Measurements from ENCODE around the gene DPF3. TPM values are rescaled to one million over a fixed set of nuclear protein-coding genes. Genes with fewer than 3 reads are reported as not detected.

The DPF3 gene
- total RNA-seq, 3 donors from 2014 or later (not counting 1 experiment from before 2014, with no cell fraction given), result 1.4 to 1.8 (median 1.4) TPM

DNA sequence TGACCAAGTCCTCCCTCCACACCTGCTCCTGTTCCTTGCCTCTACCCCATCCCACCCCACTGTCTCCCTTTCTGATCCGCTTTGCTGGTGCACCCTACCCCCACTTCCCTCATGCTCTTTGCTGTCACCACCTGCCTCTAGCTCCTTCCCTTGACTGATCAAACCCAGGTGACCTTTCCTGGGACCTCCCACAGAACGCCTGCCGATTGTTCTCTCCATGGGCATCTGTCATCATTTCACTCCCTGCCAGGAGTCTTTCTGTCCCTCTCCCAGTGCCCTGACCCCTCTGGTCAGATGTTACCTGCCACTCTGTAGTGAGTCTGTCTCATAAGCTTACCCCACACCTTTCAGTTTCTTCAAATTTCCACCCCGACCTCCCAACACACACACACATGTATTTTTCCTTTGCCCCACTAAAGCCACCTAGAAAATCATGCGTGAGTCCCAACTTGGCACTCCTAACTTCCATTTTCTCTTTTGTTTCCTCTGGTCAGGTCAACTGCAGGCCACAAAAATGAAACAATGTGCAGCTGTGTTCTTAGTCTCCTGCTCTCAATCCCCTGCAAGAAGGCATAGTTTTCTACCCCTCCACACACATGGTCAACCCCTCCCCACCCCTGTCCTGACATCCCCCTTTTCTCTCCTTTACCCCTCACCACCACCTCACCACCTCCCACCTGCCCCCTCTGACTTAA lies 229.8 kb downstream of the DPF3 start:
- Mint-ChIP-seq H3K4me1 (no peaks in the 10 kb centered on the region), H3K36me3 (no peaks in the 10 kb centered on the region), H3K9me3 (no peaks in the 10 kb centered on the region), H3K4me3 (no peak overlapping the region), H3K27ac (no peak overlapping the region), H3K27me3 (ENCODE audit: low read depth in 2 of 2) (peaks cover 13 to 26% of the 10 kb centered on the region in 2 donors)
- peaks cover 6% of the 10 kb centered on the region for H3K4me1 ChIP-seq (ENCODE audit: control insufficient read depth, insufficient read depth, low read length)
- no peaks in the 10 kb centered on the region for H3K9me3 ChIP-seq (ENCODE audit: control insufficient read depth, insufficient read depth, low read length)
- intact Hi-C loops (cut with micrococcal nuclease), result no loop called here
- TF ChIP-seq, protein P1, sequence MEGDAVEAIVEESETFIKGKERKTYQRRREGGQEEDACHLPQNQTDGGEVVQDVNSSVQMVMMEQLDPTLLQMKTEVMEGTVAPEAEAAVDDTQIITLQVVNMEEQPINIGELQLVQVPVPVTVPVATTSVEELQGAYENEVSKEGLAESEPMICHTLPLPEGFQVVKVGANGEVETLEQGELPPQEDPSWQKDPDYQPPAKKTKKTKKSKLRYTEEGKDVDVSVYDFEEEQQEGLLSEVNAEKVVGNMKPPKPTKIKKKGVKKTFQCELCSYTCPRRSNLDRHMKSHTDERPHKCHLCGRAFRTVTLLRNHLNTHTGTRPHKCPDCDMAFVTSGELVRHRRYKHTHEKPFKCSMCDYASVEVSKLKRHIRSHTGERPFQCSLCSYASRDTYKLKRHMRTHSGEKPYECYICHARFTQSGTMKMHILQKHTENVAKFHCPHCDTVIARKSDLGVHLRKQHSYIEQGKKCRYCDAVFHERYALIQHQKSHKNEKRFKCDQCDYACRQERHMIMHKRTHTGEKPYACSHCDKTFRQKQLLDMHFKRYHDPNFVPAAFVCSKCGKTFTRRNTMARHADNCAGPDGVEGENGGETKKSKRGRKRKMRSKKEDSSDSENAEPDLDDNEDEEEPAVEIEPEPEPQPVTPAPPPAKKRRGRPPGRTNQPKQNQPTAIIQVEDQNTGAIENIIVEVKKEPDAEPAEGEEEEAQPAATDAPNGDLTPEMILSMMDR (IDR thresholded peaks at IDR 0.05), result no peak
- H3K27me3 ChIP-seq (ENCODE audit: control insufficient read depth, insufficient read depth, low read length), result no peaks in the 10 kb centered on the region
- DNase-seq (no peak), ATAC-seq (no peak)
- no peaks in the 10 kb centered on the region for H3K36me3 ChIP-seq (ENCODE audit: control insufficient read depth, insufficient read depth, low read length)
- H3K27ac ChIP-seq (ENCODE audit: low read length), result no peak overlapping the region
- 93% methylated on average over 5 of the region's 5 CpGs for WGBS (ENCODE audit: insufficient coverage)
- no peak overlapping the region for H3K4me3 ChIP-seq (ENCODE audit: low read length)

DNA sequence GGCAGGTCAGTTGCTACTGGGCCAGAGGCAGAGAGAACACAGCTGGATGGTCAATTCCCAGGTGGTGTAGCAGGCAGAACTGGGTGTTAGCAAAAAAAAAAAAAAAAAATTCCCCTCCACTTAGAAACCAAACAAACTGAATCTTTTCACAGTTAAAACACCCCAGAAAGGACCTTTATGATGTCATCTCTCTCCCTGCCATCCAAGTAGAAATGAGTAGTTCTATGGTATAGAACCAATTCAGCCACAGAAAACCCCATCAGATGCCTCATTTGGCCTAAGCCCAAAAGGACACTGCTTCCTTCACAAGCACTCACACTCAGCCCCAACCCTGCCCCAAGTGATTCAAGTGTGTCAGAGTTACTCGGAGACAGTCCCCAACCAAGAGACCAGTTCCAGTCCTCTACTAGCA lies 230.8 kb downstream of the DPF3 start:
- Histone ChIP-seq H3K4me1 (ENCODE audit: control insufficient read depth, insufficient read depth, low read length) (peaks cover 6% of the 10 kb centered on the region), H3K4me3 (ENCODE audit: low read length) (no peak overlapping the region), H3K27me3 (ENCODE audit: control insufficient read depth, insufficient read depth, low read length) (no peaks in the 10 kb centered on the region), H3K36me3 (ENCODE audit: control insufficient read depth, insufficient read depth, low read length) (no peaks in the 10 kb centered on the region), H3K27ac (ENCODE audit: low read length) (no peak overlapping the region), H3K9me3 (ENCODE audit: control insufficient read depth, insufficient read depth, low read length) (no peaks in the 10 kb centered on the region)
- ATAC-seq (no peak), DNase-seq (no peak)
- intact Hi-C loops (cut with micrococcal nuclease), result no loop called here
- Mint-ChIP-seq H3K4me1 (no peaks in the 10 kb centered on the region), H3K27me3 (ENCODE audit: low read depth in 2 of 2) (peaks cover 15 to 16% of the 10 kb centered on the region in 2 donors), H3K4me3 (no peak overlapping the region), H3K9me3 (no peaks in the 10 kb centered on the region), H3K27ac (no peak overlapping the region), H3K36me3 (no peaks in the 10 kb centered on the region)
- TF ChIP-seq, protein P1 (IDR thresholded peaks at IDR 0.05), result no peak
- 92% methylated on average over 1 of the region's 1 CpG for WGBS (ENCODE audit: insufficient coverage)

DNA sequence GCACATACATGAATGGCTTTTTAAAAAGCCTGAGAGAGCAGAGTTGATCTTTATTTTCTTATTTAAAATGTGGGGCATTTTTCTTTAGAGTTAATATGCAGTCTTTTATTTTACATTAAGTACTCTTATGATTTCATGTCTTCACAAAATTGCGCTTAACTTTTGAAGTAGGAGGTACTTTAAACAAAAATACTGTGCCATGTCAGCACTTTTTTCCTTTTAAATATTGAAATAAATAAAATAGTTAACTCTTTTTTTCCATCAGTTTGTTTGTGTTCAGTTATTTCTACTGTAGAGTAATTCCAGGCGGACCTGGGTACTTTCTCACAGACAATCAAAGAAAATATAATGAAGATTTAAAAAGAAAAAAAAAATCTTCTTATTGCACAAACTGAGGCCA lies 231.7 kb downstream of the DPF3 start:
- Histone ChIP-seq H3K27me3 (ENCODE audit: control insufficient read depth, insufficient read depth, low read length) (no peaks in the 10 kb centered on the region), H3K4me3 (ENCODE audit: low read length) (no peak overlapping the region), H3K36me3 (ENCODE audit: control insufficient read depth, insufficient read depth, low read length) (no peaks in the 10 kb centered on the region), H3K4me1 (ENCODE audit: control insufficient read depth, insufficient read depth, low read length) (peaks cover 6% of the 10 kb centered on the region), H3K27ac (ENCODE audit: low read length) (no peak overlapping the region), H3K9me3 (ENCODE audit: control insufficient read depth, insufficient read depth, low read length) (no peaks in the 10 kb centered on the region)
- no peak overlapping the region for H3K27ac Mint-ChIP-seq
- no peaks in the 10 kb centered on the region for H3K36me3 Mint-ChIP-seq
- intact Hi-C loops (cut with micrococcal nuclease), result no loop called here
- no CpG with 5 or more reads among the region's 2 CpGs for WGBS (ENCODE audit: insufficient coverage)
- no peaks in the 10 kb centered on the region for H3K9me3 Mint-ChIP-seq
- H3K4me1 Mint-ChIP-seq, result no peaks in the 10 kb centered on the region
- ATAC-seq (no peak), DNase-seq (no peak)
- H3K4me3 Mint-ChIP-seq, result no peak overlapping the region
- TF ChIP-seq, protein P1 (IDR thresholded peaks at IDR 0.05), result no peak
- H3K27me3 Mint-ChIP-seq (ENCODE audit: low read depth in 2 of 2), result peaks cover 13 to 17% of the 10 kb centered on the region in 2 donors
